GM20000 (cell line): ENCODE data around the gene GBA2.

ENCODE experiments used
- DNase-seq: peaks from one replicate; pipeline ENCODE4 v3.0.0; 2012; ENCODE audit warnings: low spot score
- TF ChIP-seq, protein P1 (sequence below): IDR thresholded peaks from 2 replicates; pipeline ENCODE4 v1.5.1; 2012; ENCODE audit warnings: mild to moderate bottlenecking, control low read depth; ENCODE audit errors: extremely low read depth, missing control alignments

GBA2 gene

DNA sequence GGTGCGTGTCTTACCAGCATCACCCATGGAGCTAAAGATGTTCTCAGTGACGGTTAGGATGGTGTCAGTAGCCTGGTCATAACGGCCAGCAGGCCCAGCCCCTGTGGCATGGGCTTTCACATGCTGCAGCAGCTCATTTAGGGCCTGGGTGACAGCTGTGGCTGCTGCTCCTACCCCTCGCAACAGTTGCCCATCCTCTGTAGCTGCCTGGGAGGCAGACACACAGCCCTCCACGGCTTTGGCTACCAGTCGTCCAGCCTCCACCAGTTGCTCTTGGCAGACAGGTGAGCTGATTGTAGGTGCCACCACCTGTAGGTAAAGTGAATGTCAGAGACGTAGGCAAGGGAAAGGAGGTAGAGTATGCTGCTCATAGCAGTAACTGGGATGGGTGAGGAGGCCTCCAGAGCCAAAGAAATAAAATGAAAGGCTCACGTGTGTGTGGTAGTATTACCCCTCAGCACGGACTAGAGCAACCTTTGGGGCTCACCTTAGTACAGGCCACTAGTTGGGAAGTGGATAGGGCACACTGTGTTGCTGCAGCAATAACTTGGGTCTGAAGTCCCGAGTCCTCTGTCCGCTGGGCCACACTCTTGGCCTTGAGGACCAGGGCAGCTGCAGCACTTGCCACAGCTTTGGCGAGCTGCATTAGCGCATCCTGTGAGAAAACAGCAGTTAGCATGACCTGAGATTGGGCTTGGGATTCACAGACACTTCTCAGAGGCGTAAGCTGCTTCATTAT lies 31.7 kb downstream of the GBA2 start:
- TF ChIP-seq, protein P1, sequence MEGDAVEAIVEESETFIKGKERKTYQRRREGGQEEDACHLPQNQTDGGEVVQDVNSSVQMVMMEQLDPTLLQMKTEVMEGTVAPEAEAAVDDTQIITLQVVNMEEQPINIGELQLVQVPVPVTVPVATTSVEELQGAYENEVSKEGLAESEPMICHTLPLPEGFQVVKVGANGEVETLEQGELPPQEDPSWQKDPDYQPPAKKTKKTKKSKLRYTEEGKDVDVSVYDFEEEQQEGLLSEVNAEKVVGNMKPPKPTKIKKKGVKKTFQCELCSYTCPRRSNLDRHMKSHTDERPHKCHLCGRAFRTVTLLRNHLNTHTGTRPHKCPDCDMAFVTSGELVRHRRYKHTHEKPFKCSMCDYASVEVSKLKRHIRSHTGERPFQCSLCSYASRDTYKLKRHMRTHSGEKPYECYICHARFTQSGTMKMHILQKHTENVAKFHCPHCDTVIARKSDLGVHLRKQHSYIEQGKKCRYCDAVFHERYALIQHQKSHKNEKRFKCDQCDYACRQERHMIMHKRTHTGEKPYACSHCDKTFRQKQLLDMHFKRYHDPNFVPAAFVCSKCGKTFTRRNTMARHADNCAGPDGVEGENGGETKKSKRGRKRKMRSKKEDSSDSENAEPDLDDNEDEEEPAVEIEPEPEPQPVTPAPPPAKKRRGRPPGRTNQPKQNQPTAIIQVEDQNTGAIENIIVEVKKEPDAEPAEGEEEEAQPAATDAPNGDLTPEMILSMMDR, result no peak
- no peak for DNase-seq

DNA sequence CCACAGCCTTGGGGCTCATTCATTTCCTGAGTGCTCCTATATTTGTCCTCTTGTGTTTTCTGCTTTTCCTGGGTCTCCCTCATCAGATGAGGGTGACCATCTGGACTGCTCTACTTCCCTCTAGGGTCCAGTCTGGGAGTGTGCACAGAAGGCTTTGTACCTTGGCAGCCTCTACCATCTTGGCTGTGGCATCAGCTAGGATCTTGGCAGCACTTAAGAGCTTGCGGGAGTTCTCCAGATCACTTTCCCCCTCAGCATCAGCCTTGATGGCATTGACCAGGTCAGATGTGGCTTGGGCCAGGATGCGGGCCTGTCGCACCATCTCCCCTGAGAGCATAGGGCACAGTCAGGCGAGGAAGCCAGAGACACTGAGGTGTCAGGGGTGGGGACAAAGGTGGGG lies 32.8 kb downstream of the GBA2 start:
- no peak for DNase-seq
- TF ChIP-seq, protein P1, result no peak

GRCh38 chr9:35714579-35715252 lies 34.3 kb downstream of the GBA2 start:
- TF ChIP-seq, protein P1, result no peak
- no peak for DNase-seq

GRCh38 chr9:35714123-35714522 lies 34.9 kb downstream of the GBA2 start:
- TF ChIP-seq, protein P1, result no peak
- no peak for DNase-seq

DNA sequence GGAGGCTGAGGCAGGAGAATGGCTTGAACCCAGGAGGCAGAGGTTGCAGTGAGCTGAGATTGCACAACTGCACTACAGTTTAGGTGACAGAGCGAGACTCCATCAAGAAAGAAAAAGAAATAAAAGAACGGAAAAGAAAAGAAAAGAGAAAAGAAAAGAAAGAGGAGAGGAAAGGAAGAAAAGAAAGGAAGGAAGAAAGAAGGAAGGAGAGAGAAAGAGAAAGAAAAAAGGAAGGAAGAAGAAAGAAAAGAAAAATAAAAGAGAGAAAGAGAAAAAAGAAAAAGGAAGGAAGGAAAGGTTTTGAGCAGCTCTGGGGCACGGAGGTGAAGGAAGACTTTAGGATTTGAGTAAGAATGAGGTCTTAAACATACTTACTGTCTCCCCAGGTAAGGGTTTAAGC lies 35.5 kb downstream of the GBA2 start:
- TF ChIP-seq, protein P1, result no peak
- DNase-seq, result no peak

DNA sequence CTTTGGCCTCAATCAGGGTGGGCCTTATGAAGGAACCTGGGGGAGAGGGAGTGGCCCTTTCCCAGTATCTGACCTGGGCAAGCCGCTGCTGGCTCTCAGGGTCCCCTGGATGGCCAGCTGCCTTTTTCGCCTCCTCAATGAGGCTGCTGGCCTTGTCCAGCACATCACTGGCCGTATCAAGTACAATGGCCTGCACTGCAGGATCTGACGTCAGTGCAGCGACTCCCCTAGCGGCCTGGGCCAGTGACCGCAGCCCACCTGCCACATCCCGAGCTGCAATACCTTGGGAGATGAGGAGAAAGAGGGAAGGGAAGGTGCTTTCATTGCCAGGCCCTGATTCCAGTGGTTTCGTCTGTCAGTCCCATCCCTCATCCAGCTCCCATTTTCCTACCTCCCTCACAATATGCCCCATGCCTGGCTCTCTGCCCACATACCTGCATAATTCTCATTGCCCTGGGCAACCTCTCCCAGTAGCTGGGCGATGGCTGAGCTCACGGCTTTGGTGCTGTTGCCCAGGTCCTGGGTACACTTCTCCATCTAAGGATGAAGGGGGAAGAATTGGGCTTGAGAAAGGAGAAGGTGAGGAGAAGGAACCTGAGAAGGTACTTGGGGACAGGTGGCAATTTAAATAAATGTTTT lies 36.1 kb downstream of the GBA2 start:
- TF ChIP-seq, protein P1, result no peak
- no peak for DNase-seq
